RWPE2 (cell line): ENCODE data around the gene CTSF.

Source experiments
- ATAC-seq: fragments of 200-7000 bp; cut with Tn5 transposase; 3 replicates; pipeline ENCODE4 v1.9.1; 2021; ENCODE audit warnings: low read depth
- DNase-seq: peaks from one replicate; pipeline ENCODE4 v3.0.0-alpha.2; 2020; ENCODE audit warnings: low spot score
- H3K27ac ChIP-seq: fragments of 450-650 bp; 2 replicates; pipeline ENCODE4 v1.5.1; 2017; ENCODE audit warnings: mild to moderate bottlenecking; ENCODE audit not compliant: poor library complexity, severe bottlenecking
- H3K27me3 ChIP-seq: fragments of 250-450 bp; sonication (Bioruptor Pico); 2 replicates; pipeline ENCODE4 v1.5.1; 2021; ENCODE audit warnings: mild to moderate bottlenecking, moderate library complexity; ENCODE audit not compliant: insufficient read depth, poor library complexity, severe bottlenecking
- H3K36me3 ChIP-seq: fragments of 250-450 bp; sonication (Bioruptor Pico); 2 replicates; pipeline ENCODE4 v1.5.1; 2020; ENCODE audit warnings: low read depth, mild to moderate bottlenecking, moderate library complexity
- H3K4me1 ChIP-seq: fragments of 250-450 bp; sonication (Bioruptor Pico); 2 replicates; pipeline ENCODE4 v1.5.1; 2021; ENCODE audit warnings: mild to moderate bottlenecking, moderate library complexity; ENCODE audit not compliant: insufficient read depth, poor library complexity, severe bottlenecking
- H3K4me3 ChIP-seq: fragments of 250-450 bp; sonication (Bioruptor Pico); 2 replicates; pipeline ENCODE4 v1.5.1; 2021; ENCODE audit warnings: mild to moderate bottlenecking, moderate library complexity; ENCODE audit not compliant: severe bottlenecking
- H3K9me3 ChIP-seq: fragments of 250-450 bp; sonication (Bioruptor Pico); 2 replicates; pipeline ENCODE4 v1.5.1; 2021; ENCODE audit warnings: mild to moderate bottlenecking, moderate library complexity; ENCODE audit not compliant: severe bottlenecking
- TF ChIP-seq, protein P1 (sequence below): fragments of 450-650 bp; IDR thresholded peaks from one replicate; pipeline ENCODE4 v1.5.1; 2017; ENCODE audit warnings: mild to moderate bottlenecking, moderate library complexity; ENCODE audit not compliant: poor library complexity, severe bottlenecking

The CTSF gene

DNA sequence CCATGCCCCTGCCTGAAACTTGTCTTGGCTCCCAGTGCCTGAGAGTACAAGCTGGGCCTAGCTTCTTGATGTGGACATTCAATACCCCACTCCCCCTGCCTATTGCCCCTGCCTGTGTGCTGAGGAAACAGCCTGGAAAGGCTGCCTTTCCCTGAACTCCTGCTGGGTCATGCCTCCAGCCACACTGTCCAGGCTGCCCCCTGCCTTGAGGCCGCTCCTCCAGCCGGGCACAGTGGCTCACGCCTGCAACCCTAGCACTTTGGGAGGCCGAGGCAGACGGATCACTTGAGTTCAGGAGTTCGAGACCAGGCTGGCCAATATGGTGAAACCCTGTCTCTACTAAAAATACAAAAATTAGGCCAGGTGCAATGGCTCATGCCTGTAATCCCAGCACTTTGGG lies 34.7 kb upstream of the CTSF start:
- no peak for ATAC-seq
- DNase-seq, result no peak
- H3K9me3 ChIP-seq, result no peaks in the 10 kb centered on the region
- H3K4me3 ChIP-seq, result no peak overlapping the region
- H3K4me1 ChIP-seq, result no peaks in the 10 kb centered on the region
- no peak overlapping the region for H3K27ac ChIP-seq
- TF ChIP-seq, protein P1, sequence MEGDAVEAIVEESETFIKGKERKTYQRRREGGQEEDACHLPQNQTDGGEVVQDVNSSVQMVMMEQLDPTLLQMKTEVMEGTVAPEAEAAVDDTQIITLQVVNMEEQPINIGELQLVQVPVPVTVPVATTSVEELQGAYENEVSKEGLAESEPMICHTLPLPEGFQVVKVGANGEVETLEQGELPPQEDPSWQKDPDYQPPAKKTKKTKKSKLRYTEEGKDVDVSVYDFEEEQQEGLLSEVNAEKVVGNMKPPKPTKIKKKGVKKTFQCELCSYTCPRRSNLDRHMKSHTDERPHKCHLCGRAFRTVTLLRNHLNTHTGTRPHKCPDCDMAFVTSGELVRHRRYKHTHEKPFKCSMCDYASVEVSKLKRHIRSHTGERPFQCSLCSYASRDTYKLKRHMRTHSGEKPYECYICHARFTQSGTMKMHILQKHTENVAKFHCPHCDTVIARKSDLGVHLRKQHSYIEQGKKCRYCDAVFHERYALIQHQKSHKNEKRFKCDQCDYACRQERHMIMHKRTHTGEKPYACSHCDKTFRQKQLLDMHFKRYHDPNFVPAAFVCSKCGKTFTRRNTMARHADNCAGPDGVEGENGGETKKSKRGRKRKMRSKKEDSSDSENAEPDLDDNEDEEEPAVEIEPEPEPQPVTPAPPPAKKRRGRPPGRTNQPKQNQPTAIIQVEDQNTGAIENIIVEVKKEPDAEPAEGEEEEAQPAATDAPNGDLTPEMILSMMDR, result no peak
- peaks cover 5% of the 10 kb centered on the region; the same call in 1 of the 2 replicates for H3K36me3 ChIP-seq
- H3K27me3 ChIP-seq, result no peaks in the 10 kb centered on the region

DNA sequence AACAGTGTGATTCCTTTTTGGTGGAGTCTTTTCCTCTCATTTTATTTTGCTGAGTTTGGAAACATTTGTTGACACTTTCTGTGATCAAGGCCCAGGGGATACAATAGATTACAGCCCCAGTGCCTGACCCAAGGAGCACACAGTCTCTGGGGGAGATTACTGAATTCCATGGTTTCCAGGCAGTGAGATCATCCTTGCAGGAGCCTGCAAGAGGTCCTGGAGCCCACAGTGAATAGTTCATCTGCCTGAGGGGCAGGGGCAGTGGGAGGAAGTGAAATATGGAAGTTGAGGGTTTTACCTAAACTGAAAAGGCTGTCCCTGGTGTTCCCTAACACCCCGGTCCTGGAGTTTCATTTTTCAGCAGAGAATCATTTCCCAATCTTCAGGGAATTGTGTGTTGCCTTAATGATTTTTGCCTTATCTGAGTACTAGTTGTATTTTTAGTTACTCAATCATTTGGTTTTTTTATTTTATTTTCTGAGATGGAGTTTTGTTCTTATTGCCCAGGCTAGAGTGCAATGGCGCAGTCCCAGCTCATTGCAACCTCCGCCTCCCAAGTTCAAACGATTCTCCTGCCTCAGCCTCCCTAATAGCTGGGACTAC lies 32.3 kb upstream of the CTSF start:
- TF ChIP-seq, protein P1, result no peak
- Histone ChIP-seq H3K36me3 (peaks cover 5% of the 10 kb centered on the region; the same call in 1 of the 2 replicates), H3K9me3 (no peaks in the 10 kb centered on the region), H3K4me3 (no peak overlapping the region), H3K4me1 (no peaks in the 10 kb centered on the region), H3K27ac (no peak overlapping the region), H3K27me3 (no peaks in the 10 kb centered on the region)
- no peak for ATAC-seq
- DNase-seq, result no peak

DNA sequence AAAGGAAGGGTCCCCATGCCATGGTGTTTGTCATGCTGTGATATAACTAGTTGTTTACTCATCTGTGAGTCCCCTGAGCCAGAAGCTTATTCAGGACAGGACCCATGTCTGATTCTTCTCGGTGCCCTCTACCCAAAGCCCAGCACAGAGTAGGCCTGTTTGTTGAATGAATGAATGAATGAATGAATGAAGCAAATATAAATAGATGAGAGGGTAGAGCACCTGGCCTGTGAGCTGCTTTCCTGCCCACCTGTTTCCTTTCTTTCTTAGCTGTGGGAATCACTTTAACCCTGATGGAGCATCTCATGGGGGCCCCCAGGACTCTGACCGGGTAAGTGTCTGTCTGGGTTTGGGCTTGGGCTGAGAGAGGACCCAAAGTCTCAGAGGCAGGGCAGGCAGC lies 31.8 kb upstream of the CTSF start:
- no peak for ATAC-seq
- no peak for DNase-seq
- TF ChIP-seq, protein P1, result no peak
- Histone ChIP-seq H3K4me3 (no peak overlapping the region), H3K36me3 (peaks cover 5% of the 10 kb centered on the region; the same call in 1 of the 2 replicates), H3K27me3 (no peaks in the 10 kb centered on the region), H3K9me3 (no peaks in the 10 kb centered on the region), H3K27ac (no peak overlapping the region), H3K4me1 (no peaks in the 10 kb centered on the region)

DNA sequence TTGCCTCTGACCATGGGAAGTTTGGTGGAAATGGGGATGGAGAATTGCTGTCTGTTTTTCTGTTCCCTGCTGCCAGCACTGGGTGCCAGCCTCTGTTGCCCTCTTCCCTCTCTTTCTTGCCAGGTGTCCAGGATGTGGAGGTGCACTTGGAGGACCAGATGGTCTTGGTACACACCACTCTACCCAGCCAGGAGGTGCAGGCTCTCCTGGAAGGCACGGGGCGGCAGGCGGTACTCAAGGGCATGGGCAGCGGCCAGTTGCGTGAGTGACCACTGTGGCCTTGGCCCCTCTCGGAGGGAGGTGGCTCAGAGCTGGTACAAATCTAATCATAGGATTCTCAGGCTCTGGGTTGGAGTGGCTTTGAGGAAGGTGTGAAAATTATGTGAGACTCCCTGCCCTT lies 30.6 kb upstream of the CTSF start:
- no peaks in the 10 kb centered on the region for H3K4me1 ChIP-seq
- H3K36me3 ChIP-seq, result peaks cover 5% of the 10 kb centered on the region; the same call in 1 of the 2 replicates

More for the DNA sequence above, 30.6 kb upstream of the CTSF start:
- DNase-seq (no peak), ATAC-seq (no peak)
- H3K27me3 ChIP-seq, result no peaks in the 10 kb centered on the region
- no peak overlapping the region for H3K27ac ChIP-seq
- TF ChIP-seq, protein P1, result no peak
- H3K9me3 ChIP-seq, result no peaks in the 10 kb centered on the region
- H3K4me3 ChIP-seq, result no peak overlapping the region
